Stomach (tissue), 4 donors: ENCODE data around the gene OSTF1.

Experiments
- CTCF ChIP-seq, 7 experiments: fragments of 450-650 bp in 4 of 7; fragments of 200-600 bp in 3 of 7; sonication (generic) in 3 of 7; IDR thresholded peaks; one replicate each; pipeline ENCODE4 v1.5.1; 2016 to 2019; ENCODE audit warnings: antibody characterized with exemption in 7 of 7, control low read depth in 2 of 7, mild to moderate bottlenecking in 1 of 7
- POLR2A ChIP-seq, 4 donors: fragments of 450-650 bp; IDR thresholded peaks; one replicate each; pipeline ENCODE4 v1.6.1; 2016; ENCODE audit warnings: antibody characterized with exemption in 4 of 4, control low read depth in 2 of 4, mild to moderate bottlenecking in 1 of 4, moderate library complexity in 1 of 4
- POLR2AphosphoS5 ChIP-seq, 3 donors: sonication (generic); formaldehyde crosslinking; IDR thresholded peaks; one replicate each; pipeline ENCODE4 v1.6.1; 2016; ENCODE audit warnings: antibody characterized with exemption in 3 of 3

- no peak for TF ChIP-seq CTCF (IDR thresholded peaks at IDR 0.05)
- no peak for TF ChIP-seq POLR2A (IDR thresholded peaks at IDR 0.05)
- TF ChIP-seq POLR2AphosphoS5 (IDR thresholded peaks at IDR 0.05) = no peak
Observed at GRCh38 chr9:75147638-75148037, 59.3 kb downstream of the OSTF1 start.
